Caco-2 (cell line): Measurements from ENCODE around the gene MPP3. TPM values are rescaled to one million over a fixed set of nuclear protein-coding genes. Genes with fewer than 3 reads are reported as not detected.

Experiments
- BruUV-seq: library from RNA; stranded (reverse); fragments of 400-500 nt; replicated peaks from 2 replicates; lab custom pipeline; 2021; lab: Mats Ljungman, UMichigan
- CTCF ChIA-PET: fragments of 300-600 bp; sonication (Branson Sonifier 250); formaldehyde crosslinking; loops from one replicate; lab custom pipeline; 2022; ENCODE audit warnings: antibody characterized with exemption; lab: Charles Lee
- POLR2A ChIA-PET: fragments of 300-600 bp; sonication (Branson Sonifier 250); formaldehyde crosslinking; loops from one replicate; lab custom pipeline; 2022; ENCODE audit warnings: antibody characterized with exemption; lab: Charles Lee
- DNase-seq, 2 experiments: peaks; one replicate each; pipeline versions ENCODE4 v3.0.0 to v3.0.0-alpha.2; 2020 to 2022
- H3K27me3 ChIP-seq: replicated peaks from 2 replicates; pipeline ENCODE4 v1.6.0; 2011; ENCODE audit warnings: low read length; ENCODE audit not compliant: control insufficient read depth, insufficient read depth
- H3K36me3 ChIP-seq: 2 replicates; pipeline ENCODE4 v1.5.1; 2011; ENCODE audit warnings: low read length; ENCODE audit not compliant: control insufficient read depth, insufficient read depth
- H3K4me1 ChIP-seq: fragments of 250-450 bp; sonication (Bioruptor Pico); 2 replicates; pipeline ENCODE4 v1.5.1; 2020; ENCODE audit warnings: mild to moderate bottlenecking
- H3K4me3 ChIP-seq: 2 replicates; pipeline ENCODE4 v1.5.1; 2011; ENCODE audit warnings: low read depth, mild to moderate bottlenecking, control low read depth, low read length
- H3K9me3 ChIP-seq: fragments of 250-450 bp; sonication (Bioruptor Pico); 2 replicates; pipeline ENCODE4 v1.5.1; 2020; ENCODE audit warnings: mild to moderate bottlenecking, moderate library complexity
- H3K27ac Mint-ChIP-seq: one replicate; pipeline ENCODE4 v1.8.0; 2022; ENCODE audit warnings: mixed read lengths; ENCODE audit not compliant: unreplicated experiment
- H3K27me3 Mint-ChIP-seq: one replicate; pipeline ENCODE4 v1.8.0; 2022; ENCODE audit warnings: mixed read lengths; ENCODE audit not compliant: insufficient read depth, unreplicated experiment
- H3K36me3 Mint-ChIP-seq: one replicate; pipeline ENCODE4 v1.8.0; 2022; ENCODE audit warnings: mild to moderate bottlenecking, mixed read lengths; ENCODE audit not compliant: insufficient read depth, unreplicated experiment
- H3K4me1 Mint-ChIP-seq: one replicate; pipeline ENCODE4 v1.8.0; 2022; ENCODE audit warnings: low read depth, mixed read lengths; ENCODE audit not compliant: unreplicated experiment
- H3K4me3 Mint-ChIP-seq: one replicate; pipeline ENCODE4 v1.8.0; 2022; ENCODE audit warnings: mild to moderate bottlenecking, moderate library complexity, mixed read lengths; ENCODE audit not compliant: unreplicated experiment
- H3K9me3 Mint-ChIP-seq: one replicate; pipeline ENCODE4 v1.8.0; 2022; ENCODE audit warnings: mixed read lengths; ENCODE audit not compliant: unreplicated experiment
- intact Hi-C: fragments of 100-400 bp; cut with micrococcal nuclease; formaldehyde crosslinking; loops from one replicate; pipeline ENCODE4 v1.10.0; 2022; ENCODE audit not compliant: unreplicated experiment
- total RNA-seq: library from RNA; stranded (reverse); gene quantifications from 2 replicates; pipeline ENCODE4 v1.2.3, GENCODE V29; 2022
- TF ChIP-seq, protein P1 (sequence below), 2 experiments: fragments of 200-600 bp in 1 of 2; IDR thresholded peaks; 1 replicate in 1 of 2; 2 replicates in 1 of 2; pipeline versions ENCODE4 v1.5.1 to v1.8.0; 2011 to 2022; ENCODE audit warnings: antibody characterized with exemption in 1 of 2, control low read depth in 1 of 2, inconsistent platforms in 1 of 2, low read depth in 1 of 2, low read length in 1 of 2, mild to moderate bottlenecking in 1 of 2, moderate library complexity in 1 of 2; ENCODE audit not compliant: insufficient read depth in 1 of 2, severe bottlenecking in 1 of 2, unreplicated experiment in 1 of 2

The MPP3 gene
- total RNA-seq, 1 experiment from 2014 or later = 7.9 TPM

DNA sequence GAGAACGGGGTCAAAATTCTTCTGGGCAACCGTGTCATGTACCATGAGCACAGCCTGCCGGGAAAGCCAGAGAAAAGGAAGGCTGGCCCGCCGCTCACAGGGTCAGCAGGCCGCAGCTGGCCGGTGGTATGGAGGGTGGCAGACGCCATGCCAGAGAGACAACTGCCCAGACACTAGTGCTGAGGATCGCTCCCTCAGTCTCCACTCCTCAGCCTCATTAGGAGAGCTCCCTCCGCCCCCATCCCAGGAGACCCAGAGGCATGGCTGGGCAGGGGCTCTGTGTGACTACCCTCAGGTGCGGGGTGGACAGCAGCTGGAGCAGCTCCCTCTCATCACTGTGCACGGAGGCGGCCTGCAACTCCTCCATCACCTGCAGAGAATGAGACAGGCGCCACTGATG is 3.2 kb downstream of the MPP3 start:
- TF ChIP-seq, protein P1, sequence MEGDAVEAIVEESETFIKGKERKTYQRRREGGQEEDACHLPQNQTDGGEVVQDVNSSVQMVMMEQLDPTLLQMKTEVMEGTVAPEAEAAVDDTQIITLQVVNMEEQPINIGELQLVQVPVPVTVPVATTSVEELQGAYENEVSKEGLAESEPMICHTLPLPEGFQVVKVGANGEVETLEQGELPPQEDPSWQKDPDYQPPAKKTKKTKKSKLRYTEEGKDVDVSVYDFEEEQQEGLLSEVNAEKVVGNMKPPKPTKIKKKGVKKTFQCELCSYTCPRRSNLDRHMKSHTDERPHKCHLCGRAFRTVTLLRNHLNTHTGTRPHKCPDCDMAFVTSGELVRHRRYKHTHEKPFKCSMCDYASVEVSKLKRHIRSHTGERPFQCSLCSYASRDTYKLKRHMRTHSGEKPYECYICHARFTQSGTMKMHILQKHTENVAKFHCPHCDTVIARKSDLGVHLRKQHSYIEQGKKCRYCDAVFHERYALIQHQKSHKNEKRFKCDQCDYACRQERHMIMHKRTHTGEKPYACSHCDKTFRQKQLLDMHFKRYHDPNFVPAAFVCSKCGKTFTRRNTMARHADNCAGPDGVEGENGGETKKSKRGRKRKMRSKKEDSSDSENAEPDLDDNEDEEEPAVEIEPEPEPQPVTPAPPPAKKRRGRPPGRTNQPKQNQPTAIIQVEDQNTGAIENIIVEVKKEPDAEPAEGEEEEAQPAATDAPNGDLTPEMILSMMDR (IDR thresholded peaks at IDR 0.05; ENCODE audit: insufficient read depth in 1 of 2, low read depth in 1 of 2, low read length in 1 of 2, severe bottlenecking in 1 of 2, unreplicated experiment in 1 of 2) = no peak
- H3K36me3 Mint-ChIP-seq = peaks cover 8% of the 10 kb centered on the region
- intact Hi-C loops = loop anchor here (5.0 kb wide), 1 partner anchor 52 kb away; the partner anchor contains the start of gene DUSP3
- H3K27ac Mint-ChIP-seq = no peak overlapping the region
- no peaks in the 10 kb centered on the region for H3K9me3 ChIP-seq
- H3K9me3 Mint-ChIP-seq = no peaks in the 10 kb centered on the region
- peaks cover 7% of the 10 kb centered on the region for H3K4me1 Mint-ChIP-seq
- H3K36me3 ChIP-seq = no peaks in the 10 kb centered on the region
- H3K27me3 ChIP-seq = no peaks in the 10 kb centered on the region
- DNase-seq = no peak
- POLR2A ChIA-PET = no interaction called here
- no TSS peak for BruUV-seq
- H3K4me3 Mint-ChIP-seq = no peak overlapping the region
- no peak overlapping the region for H3K4me3 ChIP-seq
- peaks cover 5% of the 10 kb centered on the region; the same call in 1 of the 2 replicates for H3K4me1 ChIP-seq
- peaks cover 6% of the 10 kb centered on the region for H3K27me3 Mint-ChIP-seq
- CTCF ChIA-PET = interaction anchor here (0.7 kb wide), 1 partner anchor 51 kb away, joined by 3 read pairs; no protein-coding TSS in a partner anchor

DNA sequence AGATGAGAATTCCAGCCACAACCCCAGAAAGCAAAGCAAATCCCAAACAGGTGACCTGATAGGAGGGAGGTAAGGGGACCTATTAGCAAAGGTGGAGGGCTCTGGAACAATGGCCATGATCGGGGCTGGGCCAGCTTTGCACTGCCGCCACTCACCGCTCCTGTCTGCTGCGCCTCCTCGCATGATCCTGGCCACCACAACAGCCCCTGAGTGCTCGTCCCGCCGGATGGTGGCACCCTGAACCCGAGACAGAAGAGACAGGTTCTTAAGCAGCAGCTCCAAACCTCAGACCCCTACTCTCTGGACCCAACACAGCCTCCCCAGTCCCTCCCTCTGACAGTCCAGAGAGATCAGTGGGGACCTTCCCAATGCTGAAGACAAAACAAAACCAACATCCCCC is 5.3 kb downstream of the MPP3 start:
- TF ChIP-seq, protein P1 (IDR thresholded peaks at IDR 0.05; ENCODE audit: insufficient read depth in 1 of 2, low read depth in 1 of 2, low read length in 1 of 2, severe bottlenecking in 1 of 2, unreplicated experiment in 1 of 2) = no peak
- Histone ChIP-seq H3K9me3 (no peaks in the 10 kb centered on the region), H3K36me3 (no peaks in the 10 kb centered on the region), H3K27me3 (no peaks in the 10 kb centered on the region), H3K4me3 (no peak overlapping the region), H3K4me1 (peaks cover 5% of the 10 kb centered on the region; the same call in 1 of the 2 replicates)
- Mint-ChIP-seq H3K9me3 (no peaks in the 10 kb centered on the region), H3K27ac (no peak overlapping the region), H3K27me3 (no peaks in the 10 kb centered on the region), H3K36me3 (no peaks in the 10 kb centered on the region), H3K4me3 (no peak overlapping the region), H3K4me1 (no peaks in the 10 kb centered on the region)
- CTCF ChIA-PET = no interaction called here
- POLR2A ChIA-PET = no interaction called here
- no peak for DNase-seq
- intact Hi-C loops = no loop called here
- BruUV-seq = no TSS peak

DNA sequence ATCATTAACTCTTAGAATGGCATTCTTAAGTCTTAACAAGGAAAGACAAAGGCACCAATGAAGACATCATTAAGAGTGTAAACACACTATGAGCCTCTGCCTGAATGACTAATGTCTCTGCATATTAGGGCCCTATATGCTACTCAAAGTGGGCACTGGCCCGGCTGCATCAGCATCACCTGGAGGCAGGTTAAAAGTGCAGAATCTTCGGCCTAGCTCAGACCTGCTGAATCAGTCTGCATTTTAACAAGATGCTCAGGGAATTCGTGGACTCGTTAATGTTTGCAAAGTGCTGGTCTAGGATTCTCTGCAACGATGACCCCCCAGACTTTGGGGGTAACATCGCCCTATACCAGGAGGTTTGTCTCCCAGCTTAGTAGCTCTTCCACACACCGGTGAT is 6.7 kb downstream of the MPP3 start:
- Mint-ChIP-seq H3K27ac (no peak overlapping the region), H3K36me3 (no peaks in the 10 kb centered on the region), H3K9me3 (no peaks in the 10 kb centered on the region), H3K4me1 (no peaks in the 10 kb centered on the region), H3K27me3 (no peaks in the 10 kb centered on the region), H3K4me3 (no peak overlapping the region)
- intact Hi-C loops = no loop called here
- H3K4me3 ChIP-seq = no peak overlapping the region
- no peaks in the 10 kb centered on the region for H3K9me3 ChIP-seq
- no peaks in the 10 kb centered on the region for H3K4me1 ChIP-seq
- H3K27me3 ChIP-seq = no peaks in the 10 kb centered on the region
- POLR2A ChIA-PET = interaction anchor here (0.5 kb wide), 1 partner anchor 289 kb away, joined by 3 read pairs; no protein-coding TSS in a partner anchor
- no peaks in the 10 kb centered on the region for H3K36me3 ChIP-seq
- no TSS peak for BruUV-seq
- TF ChIP-seq, protein P1 (IDR thresholded peaks at IDR 0.05; ENCODE audit: insufficient read depth in 1 of 2, low read depth in 1 of 2, low read length in 1 of 2, severe bottlenecking in 1 of 2, unreplicated experiment in 1 of 2) = no peak
- no peak for DNase-seq
- CTCF ChIA-PET = no interaction called here
